GM13976 (cell line): ENCODE measurements around the gene MBP.

Experiments used
- DNase-seq: peaks from one replicate; pipeline ENCODE4 v3.0.0; 2012; ENCODE audit warnings: low spot score
- in situ Hi-C: fragments of 300-500 bp; cut with MboI; formaldehyde crosslinking; loops from one replicate; pipeline ENCODE4 v1.12.0; 2022; ENCODE audit warnings: low sequenced_read_pairs, mixed read lengths, inconsistent platforms; ENCODE audit not compliant: unreplicated experiment
- TF ChIP-seq, protein P1 (sequence below): IDR thresholded peaks from 2 replicates; pipeline ENCODE4 v1.5.1; 2012; ENCODE audit warnings: borderline replicate concordance, mild to moderate bottlenecking; ENCODE audit not compliant: insufficient read depth; ENCODE audit errors: extremely low read depth, missing control alignments, control extremely low read depth

The MBP gene

DNA sequence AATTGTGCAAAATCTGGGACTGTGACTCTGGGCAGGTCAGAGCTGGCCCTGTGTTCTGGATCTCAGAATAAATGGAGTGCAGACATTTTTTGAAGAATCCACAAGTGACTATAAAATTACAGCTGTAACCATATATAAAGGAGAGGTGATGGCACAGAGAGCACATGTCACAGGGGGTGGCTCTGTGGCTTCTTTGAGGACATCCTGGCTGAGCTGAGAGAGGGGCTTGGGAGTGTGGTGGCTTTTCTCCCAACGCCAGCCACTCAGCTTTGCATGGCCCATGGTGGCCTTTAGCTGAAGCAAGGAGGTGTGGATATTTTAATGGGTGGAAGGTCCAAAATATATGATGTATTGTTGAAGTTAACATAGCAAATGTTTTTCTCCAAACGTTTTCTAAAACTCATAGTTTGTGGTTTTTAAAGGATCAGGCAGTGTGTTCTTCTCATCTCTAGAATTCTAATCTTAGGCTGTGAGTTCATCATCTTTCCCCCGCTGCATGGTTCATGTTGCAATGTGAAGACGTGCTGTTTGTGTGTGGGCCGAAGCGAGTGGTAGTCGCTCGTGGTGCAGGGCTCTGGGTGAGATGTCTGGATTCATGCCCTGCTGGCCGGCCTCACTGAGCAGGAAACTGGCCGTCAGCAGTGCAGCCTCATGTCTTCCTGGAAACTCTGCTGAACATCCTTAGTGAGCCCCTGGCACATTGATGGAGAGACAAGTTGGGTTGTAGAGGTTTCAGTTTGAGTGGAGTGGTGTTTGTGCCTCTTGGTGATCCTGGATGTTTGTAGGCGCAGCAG is 200.4 kb downstream of the MBP start:
- DNase-seq, result no peak
- TF ChIP-seq, protein P1, sequence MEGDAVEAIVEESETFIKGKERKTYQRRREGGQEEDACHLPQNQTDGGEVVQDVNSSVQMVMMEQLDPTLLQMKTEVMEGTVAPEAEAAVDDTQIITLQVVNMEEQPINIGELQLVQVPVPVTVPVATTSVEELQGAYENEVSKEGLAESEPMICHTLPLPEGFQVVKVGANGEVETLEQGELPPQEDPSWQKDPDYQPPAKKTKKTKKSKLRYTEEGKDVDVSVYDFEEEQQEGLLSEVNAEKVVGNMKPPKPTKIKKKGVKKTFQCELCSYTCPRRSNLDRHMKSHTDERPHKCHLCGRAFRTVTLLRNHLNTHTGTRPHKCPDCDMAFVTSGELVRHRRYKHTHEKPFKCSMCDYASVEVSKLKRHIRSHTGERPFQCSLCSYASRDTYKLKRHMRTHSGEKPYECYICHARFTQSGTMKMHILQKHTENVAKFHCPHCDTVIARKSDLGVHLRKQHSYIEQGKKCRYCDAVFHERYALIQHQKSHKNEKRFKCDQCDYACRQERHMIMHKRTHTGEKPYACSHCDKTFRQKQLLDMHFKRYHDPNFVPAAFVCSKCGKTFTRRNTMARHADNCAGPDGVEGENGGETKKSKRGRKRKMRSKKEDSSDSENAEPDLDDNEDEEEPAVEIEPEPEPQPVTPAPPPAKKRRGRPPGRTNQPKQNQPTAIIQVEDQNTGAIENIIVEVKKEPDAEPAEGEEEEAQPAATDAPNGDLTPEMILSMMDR, result no peak
- in situ Hi-C loops, result no loop called here

GRCh38 chr18:76931171-76931570 is 201.4 kb downstream of the MBP start:
- TF ChIP-seq, protein P1, result no peak
- in situ Hi-C loops, result no loop called here

More at GRCh38 chr18:76931171-76931570, 201.4 kb downstream of the MBP start:
- no peak for DNase-seq
